ENCODE data around the gene SPATA13.

SPATA13 gene

DNA sequence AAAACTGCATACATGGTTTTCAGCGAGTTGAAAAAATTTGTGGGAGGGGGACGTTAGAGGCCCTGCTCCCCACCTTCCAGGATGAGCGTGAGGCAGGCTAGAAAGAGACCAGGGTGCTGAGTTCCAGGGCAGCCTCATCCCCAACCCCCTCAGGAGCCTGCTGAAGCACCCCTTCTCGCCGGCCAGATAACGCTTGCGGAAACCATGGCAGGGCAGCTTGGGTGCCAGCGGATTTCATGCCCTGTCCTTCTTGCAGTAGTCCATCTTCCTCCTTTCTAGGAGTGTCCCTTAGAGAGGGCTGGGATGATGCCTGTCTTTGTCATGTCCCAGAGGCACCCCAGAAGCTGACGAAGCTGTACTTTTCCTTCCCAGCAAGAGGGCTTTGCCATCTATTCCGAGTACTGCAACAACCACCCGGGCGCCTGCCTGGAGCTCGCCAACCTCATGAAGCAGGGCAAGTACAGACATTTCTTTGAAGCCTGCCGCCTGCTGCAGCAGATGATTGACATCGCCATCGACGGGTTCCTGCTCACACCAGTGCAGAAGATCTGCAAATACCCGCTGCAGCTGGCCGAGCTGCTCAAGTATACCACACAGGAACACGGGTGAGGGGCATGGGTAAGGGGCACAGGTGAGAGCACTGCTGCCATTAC, 129.9 kb downstream of the SPATA13 start:
- Histone ChIP-seq H3K27me3 (ENCODE audit: low read depth, low read length) (no peaks in the 10 kb centered on the region), H3K4me3 (ENCODE audit: low read length) (no peak overlapping the region), H3K9me3 (ENCODE audit: insufficient read depth, low read length) (no peaks in the 10 kb centered on the region), H3K27ac (ENCODE audit: low read length) (no peak overlapping the region), H3K36me3 (replicated peaks; ENCODE audit: low read depth, low read length) (peaks cover 9% of the 10 kb centered on the region), H3K9ac (ENCODE audit: low read length) (no peak overlapping the region), H4K20me1 (ENCODE audit: insufficient read depth, low read length) (no peaks in the 10 kb centered on the region), H3K4me1 (ENCODE audit: low read length) (no peaks in the 10 kb centered on the region), H3K79me2 (ENCODE audit: low read length) (no peaks in the 10 kb centered on the region), H2AFZ (ENCODE audit: low read depth, low read length) (no peak overlapping the region), H3K4me2 (ENCODE audit: low read length) (no peak overlapping the region)
- TF ChIP-seq EZH2phosphoT487 (IDR thresholded peaks at IDR 0.05; ENCODE audit: low read depth): no peak
- TF ChIP-seq, protein P1, sequence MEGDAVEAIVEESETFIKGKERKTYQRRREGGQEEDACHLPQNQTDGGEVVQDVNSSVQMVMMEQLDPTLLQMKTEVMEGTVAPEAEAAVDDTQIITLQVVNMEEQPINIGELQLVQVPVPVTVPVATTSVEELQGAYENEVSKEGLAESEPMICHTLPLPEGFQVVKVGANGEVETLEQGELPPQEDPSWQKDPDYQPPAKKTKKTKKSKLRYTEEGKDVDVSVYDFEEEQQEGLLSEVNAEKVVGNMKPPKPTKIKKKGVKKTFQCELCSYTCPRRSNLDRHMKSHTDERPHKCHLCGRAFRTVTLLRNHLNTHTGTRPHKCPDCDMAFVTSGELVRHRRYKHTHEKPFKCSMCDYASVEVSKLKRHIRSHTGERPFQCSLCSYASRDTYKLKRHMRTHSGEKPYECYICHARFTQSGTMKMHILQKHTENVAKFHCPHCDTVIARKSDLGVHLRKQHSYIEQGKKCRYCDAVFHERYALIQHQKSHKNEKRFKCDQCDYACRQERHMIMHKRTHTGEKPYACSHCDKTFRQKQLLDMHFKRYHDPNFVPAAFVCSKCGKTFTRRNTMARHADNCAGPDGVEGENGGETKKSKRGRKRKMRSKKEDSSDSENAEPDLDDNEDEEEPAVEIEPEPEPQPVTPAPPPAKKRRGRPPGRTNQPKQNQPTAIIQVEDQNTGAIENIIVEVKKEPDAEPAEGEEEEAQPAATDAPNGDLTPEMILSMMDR (IDR thresholded peaks at IDR 0.05; ENCODE audit: low read depth, low read length): no peak

DNA sequence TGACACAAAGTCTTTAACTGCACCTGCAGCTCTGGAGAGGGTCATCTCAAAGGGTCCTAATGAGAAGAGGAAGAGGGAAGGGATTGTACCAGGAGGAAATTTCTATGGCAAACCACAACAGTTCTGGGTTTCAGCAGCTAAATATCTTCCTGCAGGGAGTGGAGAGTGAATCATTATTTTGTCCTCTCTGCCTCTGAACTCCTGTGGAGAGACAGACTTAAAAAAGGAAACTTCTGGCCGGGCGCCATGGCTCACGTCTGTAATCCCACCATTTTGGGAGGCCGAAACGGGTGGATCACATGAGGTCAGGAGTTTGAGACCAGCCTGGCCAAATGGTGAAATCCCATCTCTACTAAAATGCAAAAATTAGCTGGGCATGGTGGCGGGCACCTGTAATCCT, 132.0 kb downstream of the SPATA13 start:
- H3K9ac ChIP-seq (ENCODE audit: low read length): no peak overlapping the region
- peaks cover 9% of the 10 kb centered on the region for H3K36me3 ChIP-seq (replicated peaks; ENCODE audit: low read depth, low read length)
- no peaks in the 10 kb centered on the region for H4K20me1 ChIP-seq (ENCODE audit: insufficient read depth, low read length)
- no peak overlapping the region for H2AFZ ChIP-seq (ENCODE audit: low read depth, low read length)
- H3K9me3 ChIP-seq (ENCODE audit: insufficient read depth, low read length): no peaks in the 10 kb centered on the region
- no peak overlapping the region for H3K4me2 ChIP-seq (ENCODE audit: low read length)
- H3K27me3 ChIP-seq (ENCODE audit: low read depth, low read length): no peaks in the 10 kb centered on the region
- H3K4me1 ChIP-seq (ENCODE audit: low read length): no peaks in the 10 kb centered on the region
- no peaks in the 10 kb centered on the region for H3K79me2 ChIP-seq (ENCODE audit: low read length)
- no peak overlapping the region for H3K4me3 ChIP-seq (ENCODE audit: low read length)
- TF ChIP-seq EZH2phosphoT487 (IDR thresholded peaks at IDR 0.05; ENCODE audit: low read depth): no peak
- TF ChIP-seq, protein P1 (IDR thresholded peaks at IDR 0.05; ENCODE audit: low read depth, low read length): no peak
- H3K27ac ChIP-seq (ENCODE audit: low read length): no peak overlapping the region

DNA sequence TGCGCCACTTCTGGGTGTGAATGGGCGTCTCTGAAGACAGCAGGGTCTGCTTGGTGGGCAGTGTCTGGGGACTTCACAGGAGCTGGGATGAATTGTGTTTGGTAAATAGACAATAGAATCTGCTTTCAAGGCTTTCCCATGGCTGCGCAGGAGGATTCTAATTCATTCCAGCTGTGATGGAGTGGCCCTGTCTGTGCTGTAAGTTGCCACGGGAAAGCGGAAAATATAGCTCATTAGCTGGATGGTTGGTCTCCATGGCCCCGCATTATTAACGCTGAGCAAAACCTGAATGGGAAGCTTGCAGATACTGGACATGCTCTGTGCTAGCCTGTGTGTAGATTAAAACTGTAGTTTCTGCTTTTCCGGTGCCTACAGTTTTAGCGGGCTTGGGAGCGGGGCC, 133.2 kb downstream of the SPATA13 start:
- Histone ChIP-seq H3K27ac (ENCODE audit: low read length) (no peak overlapping the region), H3K4me2 (ENCODE audit: low read length) (no peak overlapping the region), H3K79me2 (ENCODE audit: low read length) (no peaks in the 10 kb centered on the region), H2AFZ (ENCODE audit: low read depth, low read length) (no peak overlapping the region), H3K27me3 (ENCODE audit: low read depth, low read length) (no peaks in the 10 kb centered on the region), H3K36me3 (replicated peaks; ENCODE audit: low read depth, low read length) (peaks cover 18% of the 10 kb centered on the region), H3K9ac (ENCODE audit: low read length) (no peak overlapping the region), H4K20me1 (ENCODE audit: insufficient read depth, low read length) (no peaks in the 10 kb centered on the region), H3K4me1 (ENCODE audit: low read length) (no peaks in the 10 kb centered on the region), H3K4me3 (ENCODE audit: low read length) (no peak overlapping the region), H3K9me3 (ENCODE audit: insufficient read depth, low read length) (no peaks in the 10 kb centered on the region)
- TF ChIP-seq EZH2phosphoT487 (IDR thresholded peaks at IDR 0.05; ENCODE audit: low read depth): no peak
- TF ChIP-seq, protein P1 (IDR thresholded peaks at IDR 0.05; ENCODE audit: low read depth, low read length): no peak

DNA sequence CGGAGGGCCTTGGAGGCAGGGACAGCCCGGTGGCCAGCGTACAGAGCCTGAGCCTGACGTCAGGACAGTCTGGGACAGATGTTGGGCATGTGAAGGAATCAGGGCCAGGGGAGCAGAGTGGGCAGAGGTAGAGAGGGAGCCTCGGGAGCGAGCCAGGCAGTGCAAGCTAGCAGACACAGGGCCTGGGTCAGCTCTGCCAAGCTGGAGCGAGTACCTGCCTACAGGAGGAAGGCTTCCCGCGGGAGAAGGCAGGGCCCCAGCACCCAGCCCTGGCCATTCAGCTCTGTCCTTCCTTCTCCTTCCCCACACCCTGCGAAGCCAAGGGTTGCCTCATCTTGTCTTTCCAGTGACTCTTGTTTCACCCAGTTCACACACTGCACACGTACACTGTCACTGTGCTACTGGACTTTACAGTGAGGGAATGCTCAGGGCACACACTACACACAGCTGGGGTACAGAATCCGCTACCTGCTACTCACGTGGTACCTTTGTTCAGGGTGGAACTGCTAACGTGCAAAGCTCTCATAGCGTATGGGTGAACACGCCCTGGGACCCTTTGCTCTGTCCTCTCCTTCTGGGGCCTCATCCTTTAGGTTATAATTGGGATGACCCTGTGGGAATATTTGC, 139.1 kb downstream of the SPATA13 start:
- no peaks in the 10 kb centered on the region for H4K20me1 ChIP-seq (ENCODE audit: insufficient read depth, low read length)
- H3K4me2 ChIP-seq (ENCODE audit: low read length): no peak overlapping the region
- H3K4me1 ChIP-seq (ENCODE audit: low read length): no peaks in the 10 kb centered on the region
- H3K4me3 ChIP-seq (ENCODE audit: low read length): no peak overlapping the region
- H3K36me3 ChIP-seq (replicated peaks; ENCODE audit: low read depth, low read length): peaks cover 12% of the 10 kb centered on the region
- no peak overlapping the region for H3K27ac ChIP-seq (ENCODE audit: low read length)
- TF ChIP-seq, protein P1 (IDR thresholded peaks at IDR 0.05; ENCODE audit: low read depth, low read length): no peak
- no peak for TF ChIP-seq EZH2phosphoT487 (IDR thresholded peaks at IDR 0.05; ENCODE audit: low read depth)
- H3K27me3 ChIP-seq (ENCODE audit: low read depth, low read length): no peaks in the 10 kb centered on the region
- H3K9ac ChIP-seq (ENCODE audit: low read length): no peak overlapping the region
- no peak overlapping the region for H2AFZ ChIP-seq (ENCODE audit: low read depth, low read length)
- no peaks in the 10 kb centered on the region for H3K79me2 ChIP-seq (ENCODE audit: low read length)
- no peaks in the 10 kb centered on the region for H3K9me3 ChIP-seq (ENCODE audit: insufficient read depth, low read length)

Measured in OCI-LY3 (cell line).